GM18517 (cell line): ENCODE results near the gene MIGA1.
"Not testable (repeated sequence)": the region's sequence is repeated elsewhere in the genome, so short reads cannot be mapped to it uniquely, and the experiment has no call there.

Experiments used
- ATAC-seq: cut with Tn5 transposase; IDR thresholded peaks from one replicate; pipeline ENCODE4 v1.9.1; 2021; ENCODE audit warnings: mild to moderate bottlenecking, moderate library complexity; ENCODE audit not compliant: unreplicated experiment

MIGA1 gene, protein sequence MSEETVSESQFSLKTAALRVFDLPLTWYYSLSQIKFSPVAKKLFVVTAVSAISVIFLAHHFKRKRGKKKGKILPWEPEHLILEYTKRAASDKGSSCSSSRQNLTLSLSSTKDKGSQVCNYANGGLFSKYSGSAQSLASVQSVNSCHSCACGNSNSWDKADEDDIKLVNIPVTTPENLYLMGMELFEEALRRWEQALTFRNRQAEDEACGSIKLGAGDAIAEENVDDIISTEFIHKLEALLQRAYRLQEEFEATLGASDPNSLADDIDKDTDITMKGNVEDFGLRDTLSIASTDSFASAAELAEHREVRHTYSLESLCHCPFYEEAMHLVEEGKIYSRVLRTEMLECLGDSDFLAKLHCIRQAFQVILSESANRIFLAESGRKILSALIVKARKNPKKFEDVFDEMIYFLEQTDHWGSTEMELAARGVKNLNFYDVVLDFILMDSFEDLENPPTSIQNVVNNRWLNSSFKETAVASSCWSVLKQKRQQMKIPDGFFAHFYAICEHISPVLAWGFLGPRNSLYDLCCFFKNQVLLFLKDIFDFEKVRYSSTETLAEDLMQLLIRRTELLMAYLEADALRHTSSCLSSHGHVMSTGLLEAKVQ

DNA sequence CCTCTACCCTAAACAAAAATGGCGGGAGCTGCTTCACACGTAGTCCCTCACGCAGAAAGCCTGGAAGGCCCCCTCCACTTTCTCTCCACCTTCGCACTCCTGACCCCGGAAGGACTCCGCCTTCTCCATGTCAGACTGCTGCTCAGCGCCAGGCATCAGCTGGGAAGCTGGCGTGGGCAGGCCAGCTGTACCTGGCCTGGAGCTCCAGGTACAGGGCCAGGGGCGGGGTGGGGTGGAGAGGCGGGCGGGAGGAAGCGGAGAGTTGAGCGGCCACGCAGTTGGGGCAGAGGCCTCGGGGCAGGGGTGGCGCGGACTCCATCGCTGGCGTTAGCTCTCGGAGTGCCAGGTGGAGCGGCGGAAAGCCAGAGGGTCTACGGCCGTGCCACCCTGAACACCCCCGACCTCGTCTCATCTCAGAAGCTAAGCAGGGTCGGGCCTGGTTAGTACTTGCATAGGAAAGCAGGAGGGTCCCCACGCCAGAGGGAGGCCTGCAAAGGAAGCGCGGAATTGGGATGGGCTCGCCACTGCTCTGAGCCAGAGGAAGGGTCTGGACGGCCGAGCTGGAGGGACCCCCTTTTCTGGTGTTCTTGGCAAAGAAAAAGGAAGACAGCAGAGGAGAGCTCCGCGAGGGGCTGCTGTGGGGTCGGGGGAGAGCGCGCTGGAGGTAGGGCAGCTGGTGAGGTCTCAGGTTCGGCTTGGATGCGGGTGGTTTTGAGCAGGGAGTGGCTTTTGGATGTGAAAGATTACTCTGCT is at the start of gene MIGA1:
MIGA1 (plus strand) TSS at position 121 of the 753 bp plus-strand sequence. CDS start 3,604 bp downstream, outside the sequence.
- peak; percentile 96 for ATAC-seq

DNA sequence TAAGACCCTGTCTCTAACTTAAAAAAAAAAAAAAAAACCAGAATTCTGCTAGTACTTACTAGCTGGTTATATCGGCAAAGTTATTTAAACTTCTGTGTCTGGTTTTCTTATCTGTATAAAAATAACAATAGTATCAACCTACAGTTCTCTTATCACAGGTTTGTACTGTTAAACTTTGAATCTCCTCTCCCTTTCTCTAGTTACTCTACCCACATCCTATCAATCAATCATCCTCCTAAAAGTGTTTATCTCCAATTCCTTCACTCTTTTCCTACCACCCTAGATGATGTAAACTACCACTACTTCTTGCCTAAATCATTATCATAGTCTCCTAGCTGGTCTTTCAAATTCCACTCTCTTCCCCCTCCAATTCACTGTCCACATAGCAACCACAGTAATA is 47.4 kb upstream of the MIGA1 start:
- ATAC-seq: no peak

DNA sequence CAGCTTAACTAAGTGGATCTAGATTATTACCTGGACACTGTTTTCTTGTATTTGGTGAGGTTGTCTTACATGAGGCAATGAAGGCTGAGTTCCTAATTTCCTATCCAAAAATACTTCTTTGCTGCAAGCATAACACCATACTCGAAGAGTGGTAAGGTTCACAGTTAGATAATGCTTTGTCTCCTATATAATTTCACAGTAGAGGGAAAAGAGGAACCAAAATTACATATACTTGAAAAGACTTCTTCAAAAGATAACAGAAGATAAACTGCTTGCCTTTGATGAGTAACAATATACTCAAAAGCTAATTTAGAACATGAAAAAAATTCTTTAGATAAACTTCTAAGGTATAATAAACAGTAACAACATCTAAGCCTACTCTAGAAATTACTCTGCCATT is 40.2 kb upstream of the MIGA1 start:
- no peak for ATAC-seq

DNA sequence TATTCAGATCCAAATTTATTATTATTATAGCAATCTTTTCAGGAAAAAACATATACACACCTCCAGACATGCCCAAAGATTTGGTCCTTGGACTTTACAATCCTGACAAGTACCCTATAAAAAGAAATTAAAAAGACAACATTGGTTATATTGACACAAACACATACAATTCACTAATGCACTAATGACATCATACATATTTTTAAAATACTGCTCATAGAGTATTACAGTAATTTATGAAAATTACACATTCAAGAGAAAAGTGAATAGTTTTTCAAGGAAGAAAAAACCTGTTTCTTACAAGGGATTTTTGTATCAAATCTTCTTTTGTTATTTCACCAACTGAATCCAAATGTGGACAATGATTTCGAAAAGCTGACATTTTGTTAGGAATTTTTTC is 38.1 kb upstream of the MIGA1 start:
- ATAC-seq: no peak

DNA sequence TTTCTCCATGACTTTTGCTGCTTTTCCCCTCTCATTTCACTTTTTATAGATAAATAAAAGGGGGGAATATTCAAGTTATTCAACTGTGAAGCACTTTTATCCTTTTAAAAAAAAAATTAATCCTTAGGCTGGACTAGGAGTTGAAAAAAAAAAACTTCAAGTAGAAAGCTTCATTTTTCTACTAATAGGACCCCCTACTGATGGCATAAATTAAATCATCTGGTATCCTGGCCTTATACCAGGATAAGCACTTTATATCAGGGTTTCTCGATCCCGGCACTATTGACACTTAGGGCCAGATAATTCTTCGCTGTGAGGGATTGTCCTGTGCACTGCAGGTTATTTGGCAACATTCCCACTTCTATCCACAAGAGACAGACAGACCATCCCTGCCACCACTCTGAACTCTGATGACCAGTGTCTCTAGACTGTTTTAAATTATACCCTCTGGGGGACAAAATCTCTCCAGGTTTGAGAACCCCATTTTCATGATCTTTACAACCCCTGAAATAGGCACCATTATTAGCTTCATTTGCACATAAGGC is 37.4 kb upstream of the MIGA1 start:
- no peak for ATAC-seq

DNA sequence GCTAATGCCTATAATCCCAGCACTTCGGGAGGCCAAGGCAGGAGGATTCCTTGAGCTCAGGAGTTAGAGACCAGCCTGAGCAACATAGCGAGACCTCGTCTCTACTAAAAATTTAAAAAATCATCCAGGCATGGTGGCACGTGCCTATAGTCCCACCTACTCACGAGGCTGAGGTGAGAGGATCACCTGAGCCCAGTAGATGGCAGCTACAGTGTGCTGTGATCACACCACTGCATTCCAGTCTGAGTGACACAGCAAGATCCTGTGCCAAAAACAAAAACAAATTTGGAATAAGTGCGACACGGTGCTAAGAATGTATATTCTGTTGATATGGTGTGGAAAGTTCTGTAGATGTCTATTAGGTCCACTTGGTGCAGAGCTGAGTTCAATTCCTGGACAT is 34.9 kb upstream of the MIGA1 start:
- no peak for ATAC-seq

DNA sequence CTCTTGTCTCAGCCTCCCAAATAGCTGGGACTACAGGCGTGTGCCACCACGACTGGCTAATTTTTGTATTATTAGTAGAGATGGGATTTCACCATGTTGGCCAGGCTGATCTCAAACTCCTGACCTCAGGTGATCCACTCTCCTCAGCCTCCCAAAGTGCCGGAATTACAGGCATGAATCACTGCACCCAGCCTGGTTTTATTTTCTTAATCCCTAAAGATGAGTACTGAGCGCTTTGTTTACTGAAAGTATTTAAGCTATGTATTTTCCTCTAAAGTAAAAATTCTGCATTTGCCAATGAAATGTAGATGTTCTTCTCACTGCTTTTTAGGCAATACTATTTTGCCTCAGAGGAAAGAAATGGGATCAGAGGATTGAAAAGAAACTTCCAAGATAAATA is 30.0 kb upstream of the MIGA1 start:
- not testable (repeated sequence) for ATAC-seq

DNA sequence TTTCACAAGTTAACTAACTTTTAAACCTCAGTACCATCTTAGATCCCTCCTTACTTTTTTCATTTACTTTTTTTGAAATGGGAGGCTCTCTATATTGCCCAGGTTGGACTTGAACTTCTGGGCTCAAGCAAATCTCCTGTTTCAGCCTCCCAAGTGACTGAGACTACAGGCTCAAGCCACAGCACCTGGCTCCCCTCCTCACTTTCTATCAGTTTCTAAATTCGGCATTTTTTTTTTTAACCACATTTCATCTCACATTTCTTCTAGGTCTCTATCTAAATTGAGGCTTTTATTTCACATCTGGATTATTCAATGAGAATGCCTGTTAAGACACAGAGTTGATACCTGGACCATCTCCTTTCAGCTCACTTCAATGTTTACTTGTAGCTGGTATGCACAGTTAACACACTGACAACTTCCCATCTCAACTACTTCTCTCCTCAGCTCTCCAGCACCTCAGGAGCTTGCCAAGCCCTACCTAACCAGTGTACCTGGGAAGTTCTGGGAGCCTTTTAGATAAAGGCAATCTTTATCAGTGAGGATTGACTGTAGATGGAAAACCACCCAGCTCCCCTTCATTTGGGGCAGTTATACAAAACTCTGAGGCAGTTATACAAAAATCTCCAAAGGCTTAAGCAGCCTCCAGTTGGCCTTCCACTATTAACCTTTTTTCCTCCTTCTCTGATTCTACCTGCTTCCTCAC is 23.2 kb upstream of the MIGA1 start:
- ATAC-seq: no peak

DNA sequence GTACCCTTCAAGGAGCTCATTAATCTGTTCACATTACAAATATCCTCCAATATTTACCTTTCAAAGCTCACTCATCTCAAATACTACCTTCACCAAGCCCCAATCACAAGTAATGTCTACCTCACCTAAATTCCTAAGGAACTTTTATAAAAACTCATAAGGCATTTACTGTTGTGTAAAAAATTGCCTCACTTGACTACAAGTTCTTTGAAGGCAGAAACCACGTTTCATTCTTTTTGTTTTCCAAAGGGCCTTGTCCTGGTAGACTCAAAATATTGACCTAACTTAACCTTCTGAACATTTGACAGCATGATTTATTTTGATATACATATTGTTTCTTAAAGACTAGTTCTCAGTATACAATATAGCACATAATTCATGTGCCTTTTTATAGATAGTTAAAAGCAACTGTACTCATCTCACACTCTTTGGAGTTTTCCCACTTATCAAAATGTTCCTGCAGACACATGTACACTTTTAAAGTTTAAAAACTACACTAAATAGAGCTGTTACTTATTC is 22.3 kb upstream of the MIGA1 start:
- ATAC-seq: no peak

DNA sequence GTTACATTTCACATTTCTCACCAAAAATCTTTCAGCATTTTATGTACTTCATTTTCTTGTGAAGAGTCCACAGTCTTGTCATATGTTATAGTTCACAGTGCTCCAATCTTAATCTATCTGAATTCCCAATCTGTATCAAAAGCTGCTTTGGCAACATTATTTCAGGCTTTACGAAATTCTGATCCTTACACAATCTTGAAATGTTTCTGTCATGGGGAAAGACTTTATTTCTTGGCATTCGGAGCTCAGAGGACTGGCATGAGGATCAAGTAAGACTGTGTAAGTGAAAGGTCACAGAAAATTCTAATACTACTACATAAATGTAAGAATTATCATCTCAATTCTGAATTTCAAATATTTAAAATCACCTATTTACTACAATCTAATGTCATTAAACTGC is 21.8 kb upstream of the MIGA1 start:
- ATAC-seq: no peak

DNA sequence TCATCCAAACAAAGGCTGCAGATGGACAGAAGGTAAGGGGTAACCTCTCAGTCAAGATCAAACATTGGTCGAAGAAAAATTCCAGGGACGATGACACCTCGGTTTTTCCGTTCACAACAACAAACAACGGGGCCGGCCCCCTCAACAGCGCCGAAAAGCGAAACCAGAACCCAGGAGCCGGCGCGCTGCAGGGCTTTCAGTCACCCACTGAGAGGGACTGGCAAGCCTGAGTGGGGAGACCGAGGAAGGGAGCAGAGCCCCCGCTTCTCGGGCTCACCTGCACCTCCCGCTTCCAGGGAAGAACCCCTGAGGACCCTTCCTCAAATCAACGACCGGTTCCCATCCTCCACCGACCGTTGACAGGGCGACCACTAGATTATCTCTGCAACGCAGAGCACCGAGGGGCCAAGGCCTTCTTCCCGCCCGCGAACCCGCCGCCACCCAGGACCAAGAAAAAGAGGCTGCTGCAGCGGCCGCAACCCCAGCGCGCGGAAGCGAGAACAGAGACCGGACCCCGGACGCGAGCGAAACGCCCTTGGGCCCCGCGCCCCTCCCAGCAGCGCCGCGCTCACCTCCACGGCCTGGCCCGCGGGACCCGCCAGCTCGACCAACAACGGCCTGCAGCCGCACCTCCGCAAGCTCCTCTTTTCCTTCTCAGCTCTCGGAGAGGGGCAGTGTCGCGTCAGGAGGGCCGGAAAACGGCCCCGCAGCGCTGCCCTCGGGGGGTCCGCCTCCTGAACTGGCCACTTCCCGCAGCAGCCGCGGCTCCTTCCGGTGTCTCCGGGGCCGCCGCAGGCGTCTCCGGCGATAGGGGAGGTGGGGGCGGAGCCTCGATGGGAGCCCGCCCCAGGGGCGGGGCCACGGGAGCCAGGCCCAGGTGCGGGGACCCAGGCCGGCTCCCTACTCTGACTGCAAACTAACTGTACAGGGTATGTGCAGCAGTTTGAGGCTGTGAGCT is 20.1 kb upstream of the MIGA1 start, which contains the start of gene USP33:
USP33 (minus strand) TSS at position 782 of the 958 bp plus-strand sequence. CDS start 18,155 bp downstream, outside the sequence.
- peak; percentile 91 for ATAC-seq

DNA sequence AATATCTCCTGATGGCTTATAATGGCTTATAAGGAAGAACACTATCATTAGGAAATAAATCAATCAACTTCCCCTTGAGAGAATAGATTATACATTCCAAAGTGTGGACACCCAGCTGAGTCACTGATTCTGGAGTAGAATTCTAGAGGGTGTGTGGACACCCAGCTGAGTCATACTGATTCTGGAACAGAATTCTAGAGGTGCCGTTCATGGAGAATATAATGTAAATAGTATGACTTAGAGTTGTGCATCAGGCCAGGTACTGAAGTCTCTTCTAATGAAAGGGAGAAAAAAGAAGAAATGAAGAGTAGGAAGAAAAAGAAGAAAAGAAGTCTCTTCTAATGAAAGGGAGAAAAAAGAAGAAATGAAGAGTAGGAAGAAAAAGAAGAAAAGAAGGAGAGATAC is 17.4 kb upstream of the MIGA1 start:
- no peak for ATAC-seq

DNA sequence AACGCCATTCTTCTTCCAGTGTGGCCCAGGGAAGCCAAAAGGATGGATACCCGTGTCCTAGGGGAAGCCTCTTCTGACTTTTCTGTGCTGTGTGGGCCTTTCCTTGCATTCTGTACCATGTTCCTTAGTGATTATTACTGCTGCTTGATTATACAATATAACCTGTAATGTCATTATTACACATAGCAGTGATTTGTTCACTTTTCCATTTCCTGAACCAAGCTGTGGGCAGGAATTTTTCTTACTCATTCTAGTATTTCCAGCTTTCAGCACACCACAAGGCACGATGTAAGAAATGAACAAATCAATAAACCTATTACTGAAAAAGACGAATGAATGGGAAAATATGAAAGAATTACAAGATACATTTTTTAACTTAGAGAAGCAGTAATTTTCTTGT is 11.4 kb upstream of the MIGA1 start:
- no peak for ATAC-seq

DNA sequence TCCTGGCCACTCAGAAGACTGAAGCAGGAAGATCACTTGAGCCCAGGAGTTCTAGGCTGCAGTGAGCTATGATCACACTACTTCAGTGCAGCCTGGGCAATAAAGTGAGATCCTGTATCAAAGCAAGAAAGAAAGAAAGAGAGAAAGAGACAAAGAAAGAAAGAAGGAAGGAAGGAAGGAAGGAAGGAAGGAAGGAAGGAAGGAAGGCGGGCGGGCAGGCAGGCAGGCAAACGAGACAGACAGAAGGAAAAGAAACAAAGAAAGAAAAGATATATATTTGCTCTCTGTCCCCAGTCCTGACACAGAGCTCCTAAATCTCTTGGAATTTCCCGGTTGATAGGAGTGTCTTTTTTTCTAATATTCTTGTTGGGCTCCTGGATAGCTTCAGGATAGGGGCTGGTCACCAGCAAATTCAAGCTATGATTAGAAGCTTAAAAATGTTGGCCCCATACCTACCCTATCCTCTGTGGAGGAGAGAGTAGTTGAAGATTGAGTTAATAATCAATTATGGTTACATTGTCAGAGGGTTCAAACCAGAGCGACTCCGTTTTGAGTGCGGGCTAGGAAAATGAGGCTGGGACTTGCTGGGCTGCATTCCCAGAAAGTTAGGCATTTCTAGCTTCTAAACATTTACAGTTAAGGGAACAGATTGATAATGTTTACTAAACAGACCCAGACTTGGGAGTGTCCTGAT is 3.3 kb upstream of the MIGA1 start:
- no peak for ATAC-seq

DNA sequence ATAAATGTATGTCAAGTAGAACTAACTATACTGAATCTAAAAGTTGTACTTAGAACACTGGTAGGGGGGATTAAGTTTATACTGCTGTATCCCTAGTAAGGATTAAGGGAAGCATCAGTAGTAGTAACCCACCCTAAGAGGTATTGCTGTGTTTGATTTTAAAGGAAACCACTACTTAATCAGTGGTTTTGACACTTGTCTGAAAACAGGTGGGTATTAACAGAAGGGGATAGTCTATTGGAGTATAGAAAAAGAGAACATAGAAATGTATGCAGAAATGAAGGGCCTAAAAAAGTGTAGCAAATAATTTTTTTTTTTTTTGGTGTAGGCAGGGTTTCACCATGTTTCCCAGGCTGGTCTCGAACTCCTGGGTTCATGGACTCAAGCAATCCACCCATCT is 2.2 kb downstream of the MIGA1 start:
- ATAC-seq: no peak

DNA sequence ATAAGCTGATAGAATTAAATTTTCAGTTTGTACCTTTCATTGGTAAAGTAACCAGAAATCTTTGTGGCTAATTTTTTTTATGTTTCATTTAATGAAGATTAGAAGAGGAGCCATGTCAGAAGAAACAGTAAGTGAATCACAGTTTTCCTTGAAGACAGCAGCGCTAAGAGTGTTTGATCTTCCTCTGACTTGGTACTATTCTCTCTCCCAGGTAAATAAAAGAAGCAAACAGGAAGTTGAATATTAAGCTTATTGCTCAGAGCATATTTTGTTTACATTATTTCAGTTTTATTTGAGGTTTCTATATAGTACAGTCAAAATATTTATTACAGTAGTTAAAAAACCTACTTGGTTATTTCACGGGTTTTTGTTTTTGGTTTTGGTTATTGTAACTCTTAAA is 3.7 kb downstream of the MIGA1 start:
- no peak for ATAC-seq

DNA sequence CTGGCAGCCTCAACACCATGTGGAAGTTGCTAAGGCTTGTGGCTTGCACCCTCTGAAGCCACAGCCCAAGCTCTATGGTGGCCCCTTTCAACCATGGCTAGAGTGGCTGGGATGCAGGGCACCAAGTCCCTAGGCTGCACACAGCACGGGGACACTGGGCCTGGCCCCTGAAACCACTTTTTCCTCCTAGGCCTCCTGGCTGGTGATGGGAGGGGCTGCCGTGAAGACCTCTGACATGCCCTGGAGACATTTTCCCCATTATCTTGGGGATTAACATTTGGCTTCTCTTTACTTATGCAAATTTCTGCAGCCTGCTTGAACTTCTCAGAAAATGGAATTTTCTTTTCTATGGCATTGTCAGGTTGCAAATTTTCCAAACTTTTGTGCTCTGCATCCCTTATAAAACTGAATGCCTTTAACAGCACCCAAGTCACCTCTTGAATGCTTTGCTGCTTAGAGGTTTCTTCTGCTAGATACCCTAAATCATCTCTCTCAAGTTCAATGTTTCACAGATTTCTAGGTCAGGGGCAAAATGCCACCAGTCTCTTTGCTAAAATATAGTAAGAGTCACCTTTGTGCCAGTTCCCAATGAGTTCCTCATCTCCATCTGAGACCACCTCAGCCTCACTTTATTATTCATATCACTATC is 6.8 kb downstream of the MIGA1 start:
- ATAC-seq: not testable (repeated sequence)

DNA sequence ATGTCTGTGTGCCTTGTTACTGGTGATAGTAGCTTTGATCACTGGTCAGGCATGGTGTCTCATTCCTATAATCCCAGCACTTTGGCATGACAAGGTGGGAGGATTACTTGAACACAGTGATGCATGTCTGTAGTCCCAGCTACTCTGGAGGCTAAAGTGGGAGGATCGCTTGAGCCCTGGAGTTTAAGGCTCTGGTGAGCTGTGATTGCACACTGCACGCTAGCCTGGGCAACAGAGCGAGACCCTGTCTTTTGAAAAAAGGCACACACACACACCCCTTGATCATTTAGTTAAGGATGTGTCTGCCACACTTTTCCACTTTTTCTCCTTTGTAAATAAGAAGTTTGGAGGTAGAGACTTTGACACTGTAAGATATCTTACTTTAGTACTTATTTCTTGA is 15.1 kb downstream of the MIGA1 start:
- ATAC-seq: no peak
